Measurements from ENCODE around the gene CCNA2. TPM values are rescaled to one million over a fixed set of nuclear protein-coding genes. Genes with fewer than 3 reads are reported as not detected.

Gene CCNA2
- total and polyA plus RNA-seq, 2 experiments from 2014 or later: 15.1 to 21.6 TPM

DNA sequence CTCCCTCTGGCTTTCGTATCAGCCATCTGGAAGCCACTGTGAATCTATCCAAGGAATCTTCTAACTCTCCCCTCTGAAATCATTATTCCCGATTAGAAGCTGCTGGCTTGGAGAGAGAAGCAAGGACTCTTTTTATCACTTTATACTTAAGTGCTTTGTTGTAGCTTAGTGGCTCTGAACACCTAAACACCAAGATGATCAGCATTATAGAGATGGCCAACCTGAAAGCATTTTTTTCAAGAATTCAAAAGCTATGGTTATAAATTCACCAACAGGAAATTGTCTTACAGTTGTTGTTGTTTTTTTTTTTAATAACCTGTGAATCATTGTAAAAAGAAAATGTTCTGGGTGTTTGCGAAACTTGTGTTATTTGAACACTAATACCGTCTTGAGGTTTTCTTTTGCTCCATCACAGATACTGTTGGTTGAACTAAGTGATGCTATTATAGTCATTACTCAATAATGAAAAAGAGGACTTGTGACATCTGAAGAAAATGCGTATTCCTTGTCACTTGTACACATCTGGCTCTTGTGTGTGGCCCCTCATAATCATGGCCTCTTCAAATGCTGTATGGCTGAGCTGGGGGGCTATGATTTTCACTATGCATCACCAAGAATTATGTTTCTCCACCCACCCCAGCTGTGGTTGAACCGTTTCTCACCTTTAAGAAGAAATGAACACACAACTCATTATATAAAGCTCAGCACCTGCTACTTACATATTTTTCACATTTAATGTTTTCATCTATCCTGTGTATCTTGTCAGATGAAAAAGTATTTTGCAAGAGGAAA lies 46.9 kb downstream of the CCNA2 start:
- Histone ChIP-seq H2AFZ (no peak overlapping the region), H3K36me3 (replicated peaks; ENCODE audit: insufficient read depth, low read depth) (no peaks in the 10 kb centered on the region), H3K9me3 (ENCODE audit: low read depth) (no peaks in the 10 kb centered on the region), H3K27me3 (peaks cover 5% of the 10 kb centered on the region), H3K79me2 (no peaks in the 10 kb centered on the region), H3K4me1 (ENCODE audit: insufficient read depth) (no peaks in the 10 kb centered on the region), H3K9me2 (replicated peaks; ENCODE audit: insufficient read depth) (no peaks in the 10 kb centered on the region), H3K4me3 (no peak overlapping the region), H3K27ac (no peak overlapping the region), H4K20me1 (ENCODE audit: insufficient read depth, poor library complexity, severe bottlenecking) (no peaks in the 10 kb centered on the region), H3K4me2 (no peak overlapping the region)
- WGBS (ENCODE audit: low lambda C conversion rate, missing lambda C conversion rate): 82% methylated on average over 6 of the region's 6 CpGs
- no peak for TF ChIP-seq EZH2phosphoT487 (IDR thresholded peaks at IDR 0.05; ENCODE audit: low read depth, severe bottlenecking, unreplicated experiment)
- TF ChIP-seq EZH2 (IDR thresholded peaks at IDR 0.05; ENCODE audit: borderline replicate concordance): no peak
- TF ChIP-seq, protein P1, sequence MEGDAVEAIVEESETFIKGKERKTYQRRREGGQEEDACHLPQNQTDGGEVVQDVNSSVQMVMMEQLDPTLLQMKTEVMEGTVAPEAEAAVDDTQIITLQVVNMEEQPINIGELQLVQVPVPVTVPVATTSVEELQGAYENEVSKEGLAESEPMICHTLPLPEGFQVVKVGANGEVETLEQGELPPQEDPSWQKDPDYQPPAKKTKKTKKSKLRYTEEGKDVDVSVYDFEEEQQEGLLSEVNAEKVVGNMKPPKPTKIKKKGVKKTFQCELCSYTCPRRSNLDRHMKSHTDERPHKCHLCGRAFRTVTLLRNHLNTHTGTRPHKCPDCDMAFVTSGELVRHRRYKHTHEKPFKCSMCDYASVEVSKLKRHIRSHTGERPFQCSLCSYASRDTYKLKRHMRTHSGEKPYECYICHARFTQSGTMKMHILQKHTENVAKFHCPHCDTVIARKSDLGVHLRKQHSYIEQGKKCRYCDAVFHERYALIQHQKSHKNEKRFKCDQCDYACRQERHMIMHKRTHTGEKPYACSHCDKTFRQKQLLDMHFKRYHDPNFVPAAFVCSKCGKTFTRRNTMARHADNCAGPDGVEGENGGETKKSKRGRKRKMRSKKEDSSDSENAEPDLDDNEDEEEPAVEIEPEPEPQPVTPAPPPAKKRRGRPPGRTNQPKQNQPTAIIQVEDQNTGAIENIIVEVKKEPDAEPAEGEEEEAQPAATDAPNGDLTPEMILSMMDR (IDR thresholded peaks at IDR 0.05; ENCODE audit: poor library complexity): no peak
- no peak for DNase-seq (ENCODE audit: low spot score)

DNA sequence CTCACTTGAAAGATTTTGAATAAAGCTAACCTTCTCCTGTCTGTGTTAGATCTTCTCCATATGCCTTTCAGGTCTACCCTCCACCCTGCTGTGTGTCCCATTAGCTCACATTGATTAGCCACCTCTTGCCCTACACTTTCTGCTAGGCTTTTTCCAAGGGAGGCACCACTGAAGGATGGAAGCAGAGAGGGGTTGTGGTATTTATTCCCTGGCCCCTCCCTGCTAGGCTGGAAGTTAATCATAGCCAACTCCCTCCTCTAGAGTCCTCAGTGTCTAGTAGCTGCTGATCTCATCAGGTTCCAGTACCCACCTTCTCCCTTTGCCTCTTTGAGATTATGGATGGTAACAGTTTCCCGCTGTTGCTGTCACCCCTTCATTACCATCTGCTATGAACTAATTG lies 49.8 kb downstream of the CCNA2 start:
- no peak overlapping the region for H3K4me3 ChIP-seq
- DNase-seq (ENCODE audit: low spot score): no peak
- WGBS (ENCODE audit: low lambda C conversion rate, missing lambda C conversion rate): 87% methylated on average over 1 of the region's 1 CpG

DNA sequence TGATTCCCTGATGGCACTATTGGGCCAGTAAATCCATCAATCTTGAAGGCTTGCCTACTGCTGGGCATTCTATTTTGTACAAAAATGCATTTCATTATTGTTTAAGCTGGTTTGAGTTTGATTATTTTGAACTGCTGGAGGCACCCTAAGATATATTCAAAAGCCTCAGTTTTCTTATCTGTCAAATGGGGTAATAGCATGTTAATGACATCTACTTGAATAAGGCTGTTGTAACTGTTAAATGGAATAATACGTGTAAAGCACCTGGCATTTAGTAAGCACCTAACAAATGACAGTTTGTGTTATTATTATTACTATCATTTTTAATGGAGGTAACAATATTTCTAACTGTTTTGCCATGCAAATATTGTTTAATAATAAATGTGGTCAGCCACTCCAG lies 51.8 kb downstream of the CCNA2 start:
- Histone ChIP-seq H3K27me3 (peaks cover 46% of the 10 kb centered on the region), H4K20me1 (ENCODE audit: insufficient read depth, poor library complexity, severe bottlenecking) (no peaks in the 10 kb centered on the region), H3K9me3 (ENCODE audit: low read depth) (no peaks in the 10 kb centered on the region), H3K9me2 (replicated peaks; ENCODE audit: insufficient read depth) (no peaks in the 10 kb centered on the region), H3K4me1 (ENCODE audit: insufficient read depth) (no peaks in the 10 kb centered on the region), H3K36me3 (replicated peaks; ENCODE audit: insufficient read depth, low read depth) (no peaks in the 10 kb centered on the region), H3K4me3 (no peak overlapping the region), H3K79me2 (no peaks in the 10 kb centered on the region), H3K27ac (no peak overlapping the region), H3K4me2 (no peak overlapping the region), H2AFZ (no peak overlapping the region)
- WGBS (ENCODE audit: low lambda C conversion rate, missing lambda C conversion rate): 89% methylated on average over 1 of the region's 1 CpG
- no peak for DNase-seq (ENCODE audit: low spot score)
- TF ChIP-seq EZH2phosphoT487 (IDR thresholded peaks at IDR 0.05; ENCODE audit: low read depth, severe bottlenecking, unreplicated experiment) (no peak), EZH2 (IDR thresholded peaks at IDR 0.05; ENCODE audit: borderline replicate concordance) (no peak)
- TF ChIP-seq, protein P1 (IDR thresholded peaks at IDR 0.05; ENCODE audit: poor library complexity): no peak

More for the DNA sequence above, 49.8 kb downstream of the CCNA2 start:
- TF ChIP-seq EZH2 (IDR thresholded peaks at IDR 0.05; ENCODE audit: borderline replicate concordance) (no peak), EZH2phosphoT487 (IDR thresholded peaks at IDR 0.05; ENCODE audit: low read depth, severe bottlenecking, unreplicated experiment) (no peak)
- TF ChIP-seq, protein P1 (IDR thresholded peaks at IDR 0.05; ENCODE audit: poor library complexity): no peak
- Histone ChIP-seq H3K27ac (no peak overlapping the region), H3K27me3 (peaks cover 26% of the 10 kb centered on the region), H3K36me3 (replicated peaks; ENCODE audit: insufficient read depth, low read depth) (no peaks in the 10 kb centered on the region), H3K4me2 (no peak overlapping the region), H4K20me1 (ENCODE audit: insufficient read depth, poor library complexity, severe bottlenecking) (no peaks in the 10 kb centered on the region), H3K9me3 (ENCODE audit: low read depth) (no peaks in the 10 kb centered on the region), H3K9me2 (replicated peaks; ENCODE audit: insufficient read depth) (no peaks in the 10 kb centered on the region), H3K79me2 (no peaks in the 10 kb centered on the region), H3K4me1 (ENCODE audit: insufficient read depth) (no peaks in the 10 kb centered on the region), H2AFZ (no peak overlapping the region)

Data from hepatocyte (in vitro differentiated cells).